Parathyroid adenoma (tissue), 2 donors: ENCODE results near the gene GIGYF2.

ENCODE experiments used
- H2AFZ ChIP-seq: fragments of 300-600 bp; sonication (generic); one replicate; pipeline ENCODE4 v1.7.0; 2017; ENCODE audit warnings: antibody characterized with exemption, mild to moderate bottlenecking
- H3K27ac ChIP-seq: fragments of 300-600 bp; sonication (generic); one replicate; pipeline ENCODE4 v1.7.0; 2017
- H3K27me3 ChIP-seq: fragments of 300-600 bp; sonication (generic); one replicate; pipeline ENCODE4 v1.7.0; 2017; ENCODE audit warnings: low read length; ENCODE audit not compliant: control insufficient read depth, insufficient read depth
- H3K36me3 ChIP-seq: fragments of 300-600 bp; sonication (generic); one replicate; pipeline ENCODE4 v1.7.0; 2017; ENCODE audit warnings: low read length; ENCODE audit not compliant: control insufficient read depth, insufficient read depth
- H3K4me1 ChIP-seq: fragments of 300-600 bp; sonication (generic); one replicate; pipeline ENCODE4 v1.7.0; 2017; ENCODE audit warnings: control low read depth
- H3K4me2 ChIP-seq: fragments of 300-600 bp; sonication (generic); one replicate; pipeline ENCODE4 v1.7.0; 2017; ENCODE audit warnings: low read length
- H3K4me3 ChIP-seq: fragments of 300-600 bp; sonication (generic); one replicate; pipeline ENCODE4 v1.7.0; 2017; ENCODE audit warnings: low read depth, low read length
- H3K79me2 ChIP-seq: fragments of 300-600 bp; sonication (generic); one replicate; pipeline ENCODE4 v1.7.0; 2017; ENCODE audit warnings: control low read depth
- H3K9ac ChIP-seq: fragments of 300-600 bp; sonication (generic); one replicate; pipeline ENCODE4 v1.7.0; 2017; ENCODE audit warnings: mild to moderate bottlenecking
- H3K9me3 ChIP-seq: fragments of 300-600 bp; sonication (generic); one replicate; pipeline ENCODE4 v1.7.0; 2017; ENCODE audit warnings: low read length; ENCODE audit not compliant: control insufficient read depth
- TF ChIP-seq, protein P1 (sequence below): fragments of 300-600 bp; sonication (generic); IDR thresholded peaks from one replicate; pipeline ENCODE4 v1.7.0; 2017; ENCODE audit warnings: antibody characterized with exemption, mild to moderate bottlenecking
- donor health status: primary hyperparathyroidism.

Gene GIGYF2

DNA sequence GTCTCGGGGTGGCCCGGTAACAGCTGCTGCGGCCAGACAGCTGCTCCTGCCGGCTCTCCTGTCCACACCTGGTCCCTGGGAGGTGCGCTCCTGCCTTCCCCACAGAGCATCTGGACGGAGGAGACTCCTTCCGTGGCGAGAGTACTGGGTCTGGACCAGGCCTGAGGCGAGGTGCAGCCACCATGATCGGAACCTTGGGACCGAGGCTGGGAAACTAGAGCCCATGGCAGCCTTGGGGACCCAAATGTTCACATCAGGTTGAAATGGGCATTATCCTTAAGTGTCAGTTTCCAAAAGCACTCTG is 628 bp downstream of the GIGYF2 start:
- peak overlapping the region; percentile 43 for H3K9ac ChIP-seq

DNA sequence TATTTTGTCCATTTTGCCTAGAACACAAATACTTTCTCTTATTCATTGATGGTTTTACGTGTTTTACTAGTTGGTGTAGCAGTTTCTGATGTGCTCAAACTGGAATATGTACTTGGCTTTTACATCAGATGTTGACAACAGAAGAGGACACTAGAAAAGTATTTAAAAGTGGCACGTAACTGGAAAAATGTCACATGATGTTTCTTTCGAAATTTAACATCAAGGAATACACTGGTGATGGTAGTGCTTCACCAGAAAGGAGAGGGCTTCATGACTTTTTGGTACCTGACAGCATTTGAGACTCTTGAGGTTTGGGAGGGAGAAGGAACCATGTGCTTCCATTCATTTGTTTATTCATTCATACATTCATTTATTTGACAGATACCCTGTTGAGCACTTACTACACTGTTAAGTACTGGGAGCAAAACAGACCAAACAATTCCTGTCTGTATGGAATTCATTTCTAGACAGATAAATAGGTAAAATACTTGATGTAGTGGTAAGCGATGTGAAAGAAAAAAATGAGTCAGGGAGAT is 1.5 kb downstream of the GIGYF2 start:
- H3K4me2 ChIP-seq = peak overlapping the region; percentile 91
- peak overlapping the region; percentile 92 for H3K4me3 ChIP-seq
- H3K79me2 ChIP-seq = peaks cover 45% of the 10 kb centered on the region
- H3K4me1 ChIP-seq = peaks cover 38% of the 10 kb centered on the region
- no peaks in the 10 kb centered on the region for H3K27me3 ChIP-seq
- H2AFZ ChIP-seq = no peak overlapping the region
- H3K36me3 ChIP-seq = no peaks in the 10 kb centered on the region
- H3K9me3 ChIP-seq = no peaks in the 10 kb centered on the region
- H3K9ac ChIP-seq = no peak overlapping the region
- TF ChIP-seq, protein P1, sequence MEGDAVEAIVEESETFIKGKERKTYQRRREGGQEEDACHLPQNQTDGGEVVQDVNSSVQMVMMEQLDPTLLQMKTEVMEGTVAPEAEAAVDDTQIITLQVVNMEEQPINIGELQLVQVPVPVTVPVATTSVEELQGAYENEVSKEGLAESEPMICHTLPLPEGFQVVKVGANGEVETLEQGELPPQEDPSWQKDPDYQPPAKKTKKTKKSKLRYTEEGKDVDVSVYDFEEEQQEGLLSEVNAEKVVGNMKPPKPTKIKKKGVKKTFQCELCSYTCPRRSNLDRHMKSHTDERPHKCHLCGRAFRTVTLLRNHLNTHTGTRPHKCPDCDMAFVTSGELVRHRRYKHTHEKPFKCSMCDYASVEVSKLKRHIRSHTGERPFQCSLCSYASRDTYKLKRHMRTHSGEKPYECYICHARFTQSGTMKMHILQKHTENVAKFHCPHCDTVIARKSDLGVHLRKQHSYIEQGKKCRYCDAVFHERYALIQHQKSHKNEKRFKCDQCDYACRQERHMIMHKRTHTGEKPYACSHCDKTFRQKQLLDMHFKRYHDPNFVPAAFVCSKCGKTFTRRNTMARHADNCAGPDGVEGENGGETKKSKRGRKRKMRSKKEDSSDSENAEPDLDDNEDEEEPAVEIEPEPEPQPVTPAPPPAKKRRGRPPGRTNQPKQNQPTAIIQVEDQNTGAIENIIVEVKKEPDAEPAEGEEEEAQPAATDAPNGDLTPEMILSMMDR = no peak
- peak overlapping the region; percentile 68 for H3K27ac ChIP-seq

More for the DNA sequence above, 628 bp downstream of the GIGYF2 start:
- Histone ChIP-seq H3K4me3 (peak overlapping the region; percentile 92), H3K4me1 (peaks cover 38% of the 10 kb centered on the region), H3K9me3 (no peaks in the 10 kb centered on the region), H3K4me2 (peak overlapping the region; percentile 91), H3K79me2 (peaks cover 36% of the 10 kb centered on the region), H2AFZ (peak overlapping the region; percentile 93), H3K27me3 (no peaks in the 10 kb centered on the region), H3K36me3 (no peaks in the 10 kb centered on the region), H3K27ac (peak overlapping the region; percentile 68)
- TF ChIP-seq, protein P1 = no peak

DNA sequence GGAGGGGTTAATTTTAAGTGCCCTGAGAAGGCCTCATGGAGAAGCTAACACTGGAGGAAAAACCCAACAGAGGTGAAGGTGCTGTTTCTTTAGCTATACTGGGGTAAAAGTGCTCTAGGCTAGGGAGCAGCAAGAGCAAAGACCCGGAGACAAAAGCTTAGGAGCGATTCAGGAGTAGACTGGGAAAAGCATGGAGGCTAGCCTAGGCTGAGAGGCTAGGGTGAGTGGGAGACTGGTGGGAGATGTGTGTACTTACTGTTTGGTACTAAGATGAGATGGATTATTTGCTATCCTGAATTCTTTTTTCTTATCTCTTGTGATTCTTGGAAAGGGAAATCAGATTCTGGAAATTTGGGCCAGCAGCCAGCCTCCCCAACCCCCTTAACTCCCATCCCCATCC is 2.0 kb downstream of the GIGYF2 start:
- H3K36me3 ChIP-seq = no peaks in the 10 kb centered on the region
- H3K4me3 ChIP-seq = peak overlapping the region; percentile 92
- no peaks in the 10 kb centered on the region for H3K9me3 ChIP-seq
- H3K79me2 ChIP-seq = peaks cover 50% of the 10 kb centered on the region
- H3K4me2 ChIP-seq = peak overlapping the region; percentile 91
- H3K9ac ChIP-seq = no peak overlapping the region
- TF ChIP-seq, protein P1 = no peak
- peaks cover 38% of the 10 kb centered on the region for H3K4me1 ChIP-seq
- no peak overlapping the region for H2AFZ ChIP-seq
- no peaks in the 10 kb centered on the region for H3K27me3 ChIP-seq
- H3K27ac ChIP-seq = peak overlapping the region; percentile 68

DNA sequence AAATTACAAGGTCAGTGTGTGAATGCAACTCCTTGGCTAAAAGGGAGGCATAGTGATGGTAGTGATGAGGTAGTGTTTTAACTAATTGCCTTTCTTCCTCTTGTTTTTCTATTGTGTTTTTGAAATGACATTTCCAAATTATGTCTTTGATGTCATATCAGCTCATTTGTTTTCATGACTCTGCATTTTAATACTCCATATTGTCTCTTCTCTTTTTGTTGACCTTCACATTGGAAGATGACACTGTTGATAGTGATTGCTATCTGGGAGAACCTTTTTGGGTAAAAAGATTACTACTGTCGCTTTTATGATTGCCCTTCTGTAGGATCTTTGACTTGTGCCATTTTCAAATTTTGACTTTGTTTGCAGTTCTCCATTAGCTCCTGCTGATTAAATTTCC is 3.0 kb downstream of the GIGYF2 start:
- peak overlapping the region; percentile 17 for H3K4me3 ChIP-seq
- peaks cover 38% of the 10 kb centered on the region for H3K4me1 ChIP-seq
- no peak overlapping the region for H3K9ac ChIP-seq
- H3K79me2 ChIP-seq = peaks cover 55% of the 10 kb centered on the region
- H3K9me3 ChIP-seq = no peaks in the 10 kb centered on the region
- no peak overlapping the region for H3K27ac ChIP-seq
- peak overlapping the region; percentile 47 for H3K4me2 ChIP-seq
- H3K36me3 ChIP-seq = no peaks in the 10 kb centered on the region
- no peak overlapping the region for H2AFZ ChIP-seq
- TF ChIP-seq, protein P1 = no peak
- H3K27me3 ChIP-seq = no peaks in the 10 kb centered on the region

DNA sequence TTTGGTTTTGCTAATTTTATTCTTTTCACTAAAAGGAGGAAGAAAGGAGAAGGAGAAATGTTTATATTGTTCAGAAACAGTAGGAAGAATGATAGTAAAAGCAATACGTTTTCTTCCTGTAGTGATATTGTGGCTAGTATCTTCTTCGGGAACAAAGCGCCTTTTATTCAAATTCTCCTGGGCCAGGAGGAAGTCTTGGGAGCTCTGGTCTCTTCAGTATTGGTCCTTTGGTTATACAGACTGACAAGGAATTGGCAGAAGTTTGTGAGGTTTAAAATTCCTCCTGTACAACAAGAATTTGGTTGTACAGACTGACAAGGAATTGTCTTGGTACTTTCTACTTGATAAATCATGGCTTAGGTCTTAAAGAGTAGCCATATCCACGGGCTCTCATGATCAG is 9.9 kb downstream of the GIGYF2 start:
- TF ChIP-seq, protein P1 = no peak
- no peaks in the 10 kb centered on the region for H3K9me3 ChIP-seq

More for the DNA sequence above, 9.9 kb downstream of the GIGYF2 start:
- no peaks in the 10 kb centered on the region for H3K36me3 ChIP-seq
- no peak overlapping the region for H3K27ac ChIP-seq
- no peak overlapping the region for H3K4me2 ChIP-seq
- peaks cover 59% of the 10 kb centered on the region for H3K79me2 ChIP-seq
- H2AFZ ChIP-seq = no peak overlapping the region
- H3K4me3 ChIP-seq = no peak overlapping the region
- H3K9ac ChIP-seq = no peak overlapping the region
- peaks cover 2% of the 10 kb centered on the region for H3K4me1 ChIP-seq
- H3K27me3 ChIP-seq = no peaks in the 10 kb centered on the region
